Trophoblast cell (in vitro differentiated cells and primary cell): ENCODE results near the gene MPPED2.

Experiments
- DNase-seq, 2 donors: peaks; one replicate each; pipeline ENCODE4 v3.0.0-alpha.2; 2016
- H2AFZ ChIP-seq: 2 replicates; pipeline ENCODE4 v1.6.1; 2013; ENCODE audit warnings: low read length, moderate library complexity, mild to moderate bottlenecking; ENCODE audit not compliant: insufficient read depth, poor library complexity
- H2AK5ac ChIP-seq: 2 replicates; pipeline ENCODE4 v1.6.1; 2013; ENCODE audit warnings: mild to moderate bottlenecking, low read length
- H2BK120ac ChIP-seq: 2 replicates; pipeline ENCODE4 v1.6.1; 2013; ENCODE audit warnings: low read length, mild to moderate bottlenecking, moderate library complexity; ENCODE audit not compliant: insufficient read depth, poor library complexity
- H2BK12ac ChIP-seq: 2 replicates; pipeline ENCODE4 v1.6.1; 2013; ENCODE audit warnings: mild to moderate bottlenecking, low read length, moderate library complexity
- H2BK5ac ChIP-seq: 2 replicates; pipeline ENCODE4 v1.6.1; 2013; ENCODE audit warnings: low read length, low read depth, moderate library complexity, mild to moderate bottlenecking; ENCODE audit not compliant: poor library complexity
- H3K14ac ChIP-seq: 2 replicates; pipeline ENCODE4 v1.6.1; 2013; ENCODE audit warnings: mild to moderate bottlenecking, low read length
- H3K18ac ChIP-seq: 2 replicates; pipeline ENCODE4 v1.6.1; 2013; ENCODE audit warnings: mild to moderate bottlenecking, low read length
- H3K23ac ChIP-seq: 2 replicates; pipeline ENCODE4 v1.6.1; 2013; ENCODE audit warnings: low read length
- H3K27ac ChIP-seq: 2 replicates; pipeline ENCODE4 v1.5.1; 2013; ENCODE audit warnings: low read depth, mild to moderate bottlenecking, inconsistent platforms, low read length, moderate library complexity
- H3K27me3 ChIP-seq: 2 replicates; pipeline ENCODE4 v1.6.1; 2013; ENCODE audit warnings: inconsistent platforms, mild to moderate bottlenecking, low read length, moderate library complexity; ENCODE audit not compliant: insufficient read depth
- H3K36me3 ChIP-seq, 2 experiments: 1 replicate in 1 of 2; 2 replicates in 1 of 2; pipeline ENCODE4 v1.6.1; 2013; ENCODE audit warnings: low read length in 2 of 2, mild to moderate bottlenecking in 2 of 2, moderate library complexity in 1 of 2; ENCODE audit not compliant: insufficient read depth in 2 of 2, control insufficient read depth in 1 of 2
- H3K4ac ChIP-seq: 2 replicates; pipeline ENCODE4 v1.6.1; 2013; ENCODE audit warnings: low read depth, mild to moderate bottlenecking, low read length, moderate library complexity
- H3K4me1 ChIP-seq, 2 experiments: 1 replicate in 1 of 2; 2 replicates in 1 of 2; pipeline ENCODE4 v1.6.1; 2013; ENCODE audit warnings: low read length in 2 of 2, mild to moderate bottlenecking in 2 of 2, moderate library complexity in 1 of 2; ENCODE audit not compliant: insufficient read depth in 2 of 2, control insufficient read depth in 1 of 2
- H3K4me2 ChIP-seq: 2 replicates; pipeline ENCODE4 v1.6.1; 2013; ENCODE audit warnings: inconsistent platforms, mild to moderate bottlenecking, low read length, moderate library complexity
- H3K4me3 ChIP-seq: 2 replicates; pipeline ENCODE4 v1.5.1; 2013; ENCODE audit warnings: mild to moderate bottlenecking, low read depth, low read length, inconsistent platforms
- H3K79me1 ChIP-seq: one replicate; pipeline ENCODE4 v1.6.1; 2013; ENCODE audit warnings: low read length
- H3K79me2 ChIP-seq: 2 replicates; pipeline ENCODE4 v1.6.1; 2013; ENCODE audit warnings: low read length, mild to moderate bottlenecking; ENCODE audit not compliant: control insufficient read depth, insufficient read depth, poor library complexity
- H3K9ac ChIP-seq: 2 replicates; pipeline ENCODE4 v1.6.1; 2013; ENCODE audit warnings: mild to moderate bottlenecking, low read length
- H3K9me3 ChIP-seq: 2 replicates; pipeline ENCODE4 v1.6.1; 2013; ENCODE audit warnings: low read depth, mild to moderate bottlenecking, control low read depth, inconsistent platforms, low read length; ENCODE audit not compliant: insufficient read depth
- H4K12ac ChIP-seq: 2 replicates; pipeline ENCODE4 v1.6.1; 2013; ENCODE audit warnings: low read depth, mild to moderate bottlenecking, low read length, moderate library complexity
- H4K8ac ChIP-seq: 2 replicates; pipeline ENCODE4 v1.6.1; 2013; ENCODE audit warnings: low read depth, mild to moderate bottlenecking, low read length, moderate library complexity
- H4K91ac ChIP-seq: one replicate; pipeline ENCODE4 v1.6.1; 2013; ENCODE audit warnings: low read depth, mild to moderate bottlenecking, low read length, moderate library complexity
- WGBS: extraction: QIAGEN DNeasy Blood & Tissue Kit; methylation state at CpG from one replicate; pipeline ENCODE4 v1.1.7; 2013; ENCODE audit warnings: missing lambda C conversion rate; ENCODE audit not compliant: insufficient read length, insufficient coverage; ENCODE audit errors: extremely low coverage; 5-methylcytosine and 5-hydroxymethylcytosine counted together

The MPPED2 gene

DNA sequence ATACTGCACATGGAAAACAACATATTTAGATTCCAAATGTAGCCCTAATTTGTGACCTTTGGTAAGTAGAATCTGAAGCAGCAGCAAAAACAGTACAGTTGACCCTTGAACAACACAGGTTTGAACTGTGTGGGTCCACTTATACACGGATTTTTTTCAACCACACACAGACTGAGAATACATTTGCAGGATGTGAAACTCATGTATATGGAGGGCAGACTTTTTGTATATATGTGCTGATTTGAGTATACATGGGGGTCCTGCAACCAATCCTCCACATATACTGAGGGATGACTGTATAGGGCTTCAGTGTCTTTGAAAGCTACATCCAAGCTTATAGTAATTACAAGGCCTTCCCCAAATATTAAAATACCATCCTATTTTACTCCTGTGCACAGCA is 120.5 kb downstream of the MPPED2 start:
- Histone ChIP-seq H3K23ac (no peak overlapping the region), H2BK120ac (no peak overlapping the region), H4K91ac (no peak overlapping the region), H3K79me2 (no peaks in the 10 kb centered on the region), H3K79me1 (no peaks in the 10 kb centered on the region), H4K12ac (no peak overlapping the region), H3K18ac (no peak overlapping the region), H2AK5ac (no peak overlapping the region), H3K36me3 (no peaks in the 10 kb centered on the region), H3K4me1 (no peaks in the 10 kb centered on the region), H3K27me3 (no peaks in the 10 kb centered on the region), H3K9me3 (no peaks in the 10 kb centered on the region), H2AFZ (no peak overlapping the region), H2BK12ac (no peak overlapping the region), H3K14ac (no peak overlapping the region), H3K4me2 (no peak overlapping the region), H3K27ac (no peak overlapping the region), H2BK5ac (no peak overlapping the region), H3K4me3 (no peak overlapping the region), H3K9ac (no peak overlapping the region), H3K4ac (no peak overlapping the region), H4K8ac (no peak overlapping the region)
- WGBS, result no CpG with 5 or more reads among the region's 1 CpG
- DNase-seq, result no peak

DNA sequence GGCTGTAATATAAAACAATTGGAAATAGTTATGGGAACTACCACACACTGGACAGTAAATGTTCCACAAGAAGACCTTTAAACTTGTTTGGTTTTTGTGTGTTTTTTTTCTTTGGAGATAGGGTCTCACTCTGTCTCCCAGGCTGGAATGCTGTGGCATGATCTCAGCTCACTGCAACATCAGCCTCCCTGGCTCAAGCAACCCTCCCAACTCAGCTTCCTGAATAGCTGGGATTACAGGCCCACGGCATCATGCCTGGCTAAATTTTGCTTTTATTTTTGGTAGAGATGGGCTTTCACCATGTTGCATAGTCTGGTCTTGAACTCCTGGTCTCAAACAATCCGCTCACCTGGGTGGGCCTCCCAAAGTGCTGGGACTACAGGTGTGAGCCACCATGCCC is 121.0 kb downstream of the MPPED2 start:
- H3K14ac ChIP-seq, result no peak overlapping the region
- H2BK120ac ChIP-seq, result no peak overlapping the region
- H2AK5ac ChIP-seq, result no peak overlapping the region
- no peak overlapping the region for H4K12ac ChIP-seq
- H3K9me3 ChIP-seq, result no peaks in the 10 kb centered on the region
- no peak overlapping the region for H3K4ac ChIP-seq
- no peak overlapping the region for H3K18ac ChIP-seq
- H3K4me1 ChIP-seq, result no peaks in the 10 kb centered on the region
- WGBS, result no CpG with 5 or more reads among the region's 2 CpGs
- no peaks in the 10 kb centered on the region for H3K27me3 ChIP-seq
- H3K9ac ChIP-seq, result no peak overlapping the region
- H4K8ac ChIP-seq, result no peak overlapping the region
- H3K79me1 ChIP-seq, result no peaks in the 10 kb centered on the region
- no peak overlapping the region for H2BK12ac ChIP-seq
- no peak overlapping the region for H3K4me3 ChIP-seq
- H2AFZ ChIP-seq, result no peak overlapping the region
- DNase-seq, result no peak
- H3K36me3 ChIP-seq, result no peaks in the 10 kb centered on the region
- no peak overlapping the region for H3K27ac ChIP-seq
- H4K91ac ChIP-seq, result no peak overlapping the region
- no peak overlapping the region for H2BK5ac ChIP-seq
- H3K23ac ChIP-seq, result no peak overlapping the region
- no peaks in the 10 kb centered on the region for H3K79me2 ChIP-seq
- H3K4me2 ChIP-seq, result no peak overlapping the region

DNA sequence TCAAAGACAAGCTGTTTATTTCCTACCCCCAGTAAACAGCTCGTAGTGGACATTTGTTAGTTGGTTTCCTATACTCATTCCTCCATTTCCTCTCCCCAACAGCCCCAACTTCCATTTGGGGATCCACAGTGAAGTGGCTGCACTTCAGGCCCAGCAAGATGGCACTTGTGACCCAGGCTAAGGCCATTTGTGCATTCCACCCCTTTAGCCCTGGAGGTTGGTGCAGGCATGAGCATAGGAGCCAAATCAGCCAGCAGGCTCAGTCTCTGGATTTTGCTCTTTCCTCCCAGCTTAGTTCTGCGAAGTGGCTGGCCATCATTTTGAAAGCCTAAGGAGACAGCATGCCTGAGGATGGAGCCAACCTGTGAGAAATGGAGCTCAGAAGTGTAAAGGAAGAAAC is 122.9 kb downstream of the MPPED2 start:
- Histone ChIP-seq H4K91ac (no peak overlapping the region), H4K8ac (no peak overlapping the region), H3K4me3 (no peak overlapping the region), H3K27me3 (no peaks in the 10 kb centered on the region), H3K4me2 (no peak overlapping the region), H2BK12ac (no peak overlapping the region), H3K23ac (no peak overlapping the region), H3K79me1 (no peaks in the 10 kb centered on the region), H3K9me3 (no peaks in the 10 kb centered on the region), H2BK120ac (no peak overlapping the region), H3K9ac (no peak overlapping the region), H3K36me3 (no peaks in the 10 kb centered on the region), H3K14ac (no peak overlapping the region), H2AFZ (no peak overlapping the region), H2AK5ac (no peak overlapping the region), H3K18ac (no peak overlapping the region), H4K12ac (no peak overlapping the region), H3K27ac (no peak overlapping the region), H3K4me1 (no peaks in the 10 kb centered on the region), H2BK5ac (no peak overlapping the region), H3K79me2 (no peaks in the 10 kb centered on the region), H3K4ac (no peak overlapping the region)
- no peak for DNase-seq
- no CpG with 5 or more reads among the region's 2 CpGs for WGBS

DNA sequence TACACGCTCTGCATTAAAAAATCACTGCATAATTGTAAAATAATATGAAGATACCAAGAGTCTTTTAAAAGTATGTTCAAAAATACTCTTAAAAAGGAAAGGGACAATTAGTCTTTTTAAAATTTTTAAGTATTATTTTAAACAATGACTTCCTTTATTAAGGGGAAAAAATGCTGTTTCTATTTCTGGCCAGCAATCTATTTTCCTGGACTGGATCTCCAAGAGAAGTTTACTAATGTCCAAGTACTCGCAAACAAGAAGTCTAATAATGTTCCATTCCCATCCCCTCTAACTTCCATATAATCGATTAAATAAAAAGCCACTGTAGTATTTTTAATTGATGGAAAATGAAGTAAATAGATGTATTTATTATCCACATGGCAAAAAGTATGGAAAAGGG is 123.7 kb downstream of the MPPED2 start:
- H3K4ac ChIP-seq, result no peak overlapping the region
- H3K27me3 ChIP-seq, result no peaks in the 10 kb centered on the region
- no peak overlapping the region for H3K9ac ChIP-seq
- no CpG with 5 or more reads among the region's 3 CpGs for WGBS
- H2BK5ac ChIP-seq, result no peak overlapping the region
- H3K36me3 ChIP-seq, result no peaks in the 10 kb centered on the region
- no peak overlapping the region for H4K91ac ChIP-seq
- H3K79me2 ChIP-seq, result no peaks in the 10 kb centered on the region
- no peak for DNase-seq
- no peak overlapping the region for H3K18ac ChIP-seq
- no peak overlapping the region for H3K27ac ChIP-seq
- no peaks in the 10 kb centered on the region for H3K9me3 ChIP-seq
- H2BK120ac ChIP-seq, result no peak overlapping the region
- no peaks in the 10 kb centered on the region for H3K4me1 ChIP-seq
- H2AK5ac ChIP-seq, result no peak overlapping the region
- no peak overlapping the region for H3K4me3 ChIP-seq
- no peak overlapping the region for H3K23ac ChIP-seq
- no peak overlapping the region for H2BK12ac ChIP-seq
- no peak overlapping the region for H3K4me2 ChIP-seq
- H3K79me1 ChIP-seq, result no peaks in the 10 kb centered on the region
- no peak overlapping the region for H3K14ac ChIP-seq
- H2AFZ ChIP-seq, result no peak overlapping the region
- no peak overlapping the region for H4K8ac ChIP-seq
- H4K12ac ChIP-seq, result no peak overlapping the region
